Nephron progenitor cell (in vitro differentiated cells): ENCODE data around the gene ATP9B.
"Not testable (repeated sequence)": the region's sequence is repeated elsewhere in the genome, so short reads cannot be mapped to it uniquely, and the experiment has no call there.

Source experiments
- DNase-seq: peaks from one replicate; pipeline ENCODE4 v3.0.0; 2021
- H3K27ac Mint-ChIP-seq: 2 replicates; pipeline ENCODE4 v1.8.0; 2021; ENCODE audit warnings: mild to moderate bottlenecking, moderate library complexity, mixed read lengths
- H3K27me3 Mint-ChIP-seq: 2 replicates; pipeline ENCODE4 v1.8.0; 2021; ENCODE audit warnings: mild to moderate bottlenecking, low read depth, mixed read lengths; ENCODE audit not compliant: poor library complexity
- H3K36me3 Mint-ChIP-seq: 2 replicates; pipeline ENCODE4 v1.8.0; 2021; ENCODE audit warnings: low read depth, mixed read lengths
- H3K4me1 Mint-ChIP-seq: 2 replicates; pipeline ENCODE4 v1.8.0; 2021; ENCODE audit warnings: mixed read lengths
- H3K4me3 Mint-ChIP-seq: 2 replicates; pipeline ENCODE4 v1.8.0; 2021; ENCODE audit warnings: mild to moderate bottlenecking, moderate library complexity, mixed read lengths
- H3K9me3 Mint-ChIP-seq: 2 replicates; pipeline ENCODE4 v1.8.0; 2021; ENCODE audit warnings: mild to moderate bottlenecking, moderate library complexity, mixed read lengths
- CTCF ChIP-seq: fragments of 200-600 bp; sonication (generic); IDR thresholded peaks from 2 replicates; pipeline ENCODE4 v1.5.0; 2021; ENCODE audit warnings: antibody characterized with exemption

The ATP9B gene

GRCh38 chr18:79327199-79327721 is 258.1 kb downstream of the ATP9B start:
- DNase-seq, result no peak
- no peak overlapping the region for H3K27ac Mint-ChIP-seq
- no peak for TF ChIP-seq CTCF
- no peaks in the 10 kb centered on the region for H3K4me1 Mint-ChIP-seq
- H3K27me3 Mint-ChIP-seq, result no peaks in the 10 kb centered on the region
- peaks cover 45% of the 10 kb centered on the region for H3K36me3 Mint-ChIP-seq
- peaks cover 4% of the 10 kb centered on the region for H3K9me3 Mint-ChIP-seq
- H3K4me3 Mint-ChIP-seq, result no peak overlapping the region

DNA sequence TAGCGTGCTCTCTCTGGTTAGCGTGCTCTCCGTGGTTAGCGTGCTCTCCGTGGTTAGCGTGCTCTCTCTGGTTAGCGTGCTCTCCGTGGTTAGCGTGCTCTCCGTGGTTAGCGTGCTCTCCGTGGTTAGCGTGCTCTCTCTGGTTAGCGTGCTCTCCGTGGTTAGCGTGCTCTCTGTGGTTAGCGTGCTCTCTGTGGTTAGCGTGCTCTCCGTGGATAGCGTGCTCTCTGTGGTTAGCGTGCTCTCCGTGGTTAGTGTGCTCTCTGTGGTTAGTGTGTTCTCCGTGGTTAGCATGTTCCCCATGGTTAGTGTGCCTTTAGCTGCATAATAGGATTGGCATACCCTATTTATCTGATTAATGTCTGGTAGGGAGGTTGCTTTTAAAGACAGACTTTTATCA is 258.7 kb downstream of the ATP9B start:
- H3K27ac Mint-ChIP-seq, H3K4me3 Mint-ChIP-seq, H3K4me1 Mint-ChIP-seq, H3K9me3 Mint-ChIP-seq, H3K27me3 Mint-ChIP-seq, DNase-seq: not testable (repeated sequence)
- H3K36me3 Mint-ChIP-seq, result peaks cover 48% of the 10 kb centered on the region

GRCh38 chr18:79328887-79329286 is 259.7 kb downstream of the ATP9B start:
- no peak overlapping the region for H3K4me3 Mint-ChIP-seq
- TF ChIP-seq CTCF, result no peak
- no peak overlapping the region for H3K27ac Mint-ChIP-seq
- H3K27me3 Mint-ChIP-seq, result no peaks in the 10 kb centered on the region
- no peaks in the 10 kb centered on the region for H3K4me1 Mint-ChIP-seq
- peaks cover 47% of the 10 kb centered on the region for H3K36me3 Mint-ChIP-seq
- DNase-seq, result no peak
- peaks cover 4% of the 10 kb centered on the region for H3K9me3 Mint-ChIP-seq

DNA sequence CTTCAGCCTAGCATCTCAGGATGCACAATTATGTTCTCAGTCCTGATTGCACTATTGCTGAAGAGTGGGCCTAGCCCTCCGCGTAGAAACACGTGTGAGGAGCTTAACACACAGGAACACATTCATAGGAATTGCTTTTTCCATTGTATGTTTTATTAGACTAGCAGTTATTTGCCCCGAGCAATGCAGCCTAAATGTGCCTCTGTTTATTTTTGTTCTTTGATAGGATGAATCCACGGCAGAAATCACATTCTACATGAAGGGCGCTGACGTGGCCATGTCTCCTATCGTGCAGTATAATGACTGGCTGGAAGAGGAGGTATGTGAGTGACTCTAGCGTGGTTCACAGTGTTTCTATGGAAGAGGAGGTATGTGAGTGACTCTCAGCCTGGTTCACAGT is 260.6 kb downstream of the ATP9B start:
- no peaks in the 10 kb centered on the region for H3K4me1 Mint-ChIP-seq
- no peak overlapping the region for H3K27ac Mint-ChIP-seq
- DNase-seq, result no peak
- peaks cover 47% of the 10 kb centered on the region for H3K36me3 Mint-ChIP-seq
- no peaks in the 10 kb centered on the region for H3K27me3 Mint-ChIP-seq
- no peak overlapping the region for H3K4me3 Mint-ChIP-seq
- TF ChIP-seq CTCF, result no peak
- H3K9me3 Mint-ChIP-seq, result peaks cover 4% of the 10 kb centered on the region

- H3K27me3 Mint-ChIP-seq, result no peaks in the 10 kb centered on the region
- H3K27ac Mint-ChIP-seq, result no peak overlapping the region
- no peaks in the 10 kb centered on the region for H3K4me1 Mint-ChIP-seq
- peaks cover 48% of the 10 kb centered on the region for H3K36me3 Mint-ChIP-seq
- TF ChIP-seq CTCF, result no peak
- no peak overlapping the region for H3K4me3 Mint-ChIP-seq
- no peak for DNase-seq
- H3K9me3 Mint-ChIP-seq, result no peaks in the 10 kb centered on the region
Measured at GRCh38 chr18:79332646-79333045, 263.5 kb downstream of the ATP9B start.

DNA sequence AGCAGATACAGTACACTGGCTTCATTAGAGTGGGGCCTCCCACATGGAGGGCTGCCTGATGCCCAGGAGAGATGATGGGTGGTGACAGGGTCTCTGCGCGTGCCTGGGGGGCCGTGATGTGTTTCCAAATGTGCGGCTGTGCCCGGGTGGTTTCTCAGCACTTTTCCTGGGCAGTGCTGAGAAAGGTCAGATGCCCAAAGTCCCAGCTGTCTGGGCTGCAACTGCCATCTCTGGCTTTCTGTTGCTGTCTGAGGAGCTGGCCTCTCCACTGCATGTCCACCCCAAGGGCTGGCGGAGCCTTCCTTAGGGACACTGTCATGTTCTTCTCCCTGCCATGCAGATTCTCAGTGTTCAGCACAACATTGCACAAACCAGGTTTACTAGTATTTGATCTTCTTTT is 263.9 kb downstream of the ATP9B start:
- DNase-seq, result no peak
- H3K36me3 Mint-ChIP-seq, result peaks cover 44% of the 10 kb centered on the region
- H3K4me3 Mint-ChIP-seq, result no peak overlapping the region
- no peak for TF ChIP-seq CTCF
- no peaks in the 10 kb centered on the region for H3K27me3 Mint-ChIP-seq
- H3K4me1 Mint-ChIP-seq, result no peaks in the 10 kb centered on the region
- no peaks in the 10 kb centered on the region for H3K9me3 Mint-ChIP-seq
- H3K27ac Mint-ChIP-seq, result no peak overlapping the region
